Right forelimb (tissue), 1 donor: Measurements from ENCODE around the gene ITGAE.
"Not testable (repeated sequence)": the region's sequence is repeated elsewhere in the genome, so short reads cannot be mapped to it uniquely, and the experiment has no call there.

Experiments used
- DNase-seq: peaks from one replicate; pipeline ENCODE4 v3.0.0-alpha.2; 2018

The ITGAE gene

DNA sequence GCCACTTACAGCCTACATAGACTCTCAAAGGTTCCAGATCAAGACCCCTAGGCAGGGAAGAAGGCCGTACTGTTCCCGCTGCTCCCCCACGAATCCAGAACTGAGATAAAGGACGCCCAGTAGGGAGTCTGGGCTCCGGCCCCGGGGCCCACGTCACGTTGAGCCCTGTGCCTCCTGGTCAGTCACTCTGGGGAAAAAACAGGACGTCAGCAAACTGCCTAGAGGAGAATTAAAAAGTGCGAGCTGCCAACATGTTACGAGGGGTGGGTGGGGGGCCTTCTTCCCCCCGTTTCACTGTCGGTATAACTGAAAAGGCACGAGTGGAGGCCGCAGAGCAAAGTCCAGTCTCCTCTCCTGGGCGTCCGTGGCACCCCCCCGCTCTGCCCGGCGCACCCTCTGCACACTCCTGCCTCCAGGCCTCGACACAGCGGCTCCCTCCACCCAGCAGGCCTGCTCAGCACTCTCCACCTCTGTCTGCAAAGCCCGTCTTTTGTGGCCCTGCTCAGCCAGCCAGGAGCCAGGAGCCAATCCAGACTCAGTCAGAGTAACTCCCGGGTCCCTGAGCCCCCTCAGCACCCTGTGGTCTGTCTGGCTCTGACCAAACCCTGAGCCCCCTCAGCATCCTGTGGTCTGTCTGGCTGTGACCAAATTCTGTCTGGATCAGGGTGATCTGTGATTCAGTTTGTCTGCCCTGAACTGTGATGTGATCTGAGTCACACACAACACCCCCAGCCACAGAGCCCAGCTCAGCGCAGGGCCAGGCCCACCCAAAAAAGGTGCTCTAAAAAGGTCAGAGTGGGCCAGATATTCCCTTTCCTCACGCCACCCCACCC is 6.2 kb downstream of the ITGAE start:
- no peak for DNase-seq

DNA sequence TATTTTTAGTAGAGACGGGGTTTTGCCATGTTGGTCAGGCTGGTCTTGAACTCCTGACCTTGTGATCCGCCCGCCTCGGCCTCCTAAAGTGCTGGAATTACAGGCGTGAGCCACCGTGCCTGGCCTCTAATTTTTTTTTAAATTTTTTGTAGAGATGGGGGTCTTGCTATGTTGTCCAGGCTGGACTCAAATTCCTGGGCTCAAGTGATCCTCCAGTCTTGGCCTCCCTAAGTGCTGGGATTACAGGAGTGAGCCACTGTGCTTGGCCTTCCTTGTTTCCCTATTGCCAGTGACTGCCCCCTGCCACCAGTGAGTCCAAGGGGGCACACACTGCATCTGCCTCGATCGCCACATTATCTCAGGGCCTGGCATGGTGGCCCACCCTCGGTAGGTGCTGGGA is 6.8 kb downstream of the ITGAE start:
- DNase-seq, result not testable (repeated sequence)

DNA sequence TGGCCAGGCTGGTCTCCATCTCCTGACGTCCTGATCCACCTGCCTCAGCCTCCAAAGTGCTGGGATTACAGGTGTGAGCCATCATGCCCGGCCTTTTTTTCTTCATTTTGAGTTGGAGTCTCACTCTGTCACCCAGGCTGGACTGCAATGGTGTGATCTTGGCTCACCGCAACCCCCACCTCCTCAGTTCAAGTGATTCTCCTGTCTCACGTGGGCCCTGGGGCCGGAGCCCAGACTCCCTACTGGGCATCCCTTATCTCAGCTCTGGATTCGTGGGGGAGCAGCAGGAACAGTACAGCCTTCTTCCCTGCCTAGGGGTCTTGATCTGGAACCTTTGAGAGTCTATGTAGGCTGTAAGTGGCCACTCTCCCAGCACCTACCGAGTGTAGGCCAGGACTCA is 7.7 kb downstream of the ITGAE start:
- not testable (repeated sequence) for DNase-seq

DNA sequence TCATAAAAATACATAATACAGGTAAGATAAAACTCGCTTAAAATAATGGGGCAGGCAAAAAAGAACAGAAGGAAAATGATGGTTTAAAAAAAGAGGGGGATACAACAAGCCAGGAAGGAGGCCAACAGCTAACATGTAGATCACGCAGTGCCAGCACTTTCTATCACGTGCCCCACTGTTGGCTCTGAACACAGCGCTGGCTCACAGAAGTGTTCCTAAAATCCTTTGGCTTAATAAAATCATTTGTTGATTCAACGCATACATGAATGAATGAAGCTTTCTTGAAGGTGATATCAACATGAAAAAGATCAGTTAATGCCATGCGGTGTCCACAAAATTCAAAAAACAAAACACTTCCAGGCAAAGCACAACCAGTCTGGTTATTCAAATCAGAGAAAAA is 8.5 kb downstream of the ITGAE start:
- DNase-seq, result no peak

DNA sequence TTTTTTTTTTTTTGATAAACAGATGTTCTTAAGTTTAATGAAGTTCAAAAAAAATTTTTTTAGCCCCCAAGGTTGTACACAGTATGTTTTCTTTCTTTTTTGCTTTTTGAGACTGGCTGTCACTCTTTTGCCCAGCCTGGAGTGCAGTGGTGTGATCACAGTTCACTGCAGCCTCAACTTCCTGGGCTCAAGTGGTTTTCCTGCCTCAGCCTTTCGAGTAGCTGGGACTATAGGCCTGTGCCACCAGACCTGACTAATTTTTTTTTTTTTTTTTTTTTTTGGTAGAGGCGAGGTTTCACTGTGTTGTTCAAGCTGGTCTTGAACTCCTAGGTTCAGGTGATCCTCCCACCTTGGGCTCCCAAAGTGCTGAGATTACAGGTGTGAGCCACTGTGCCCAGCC is 12.8 kb downstream of the ITGAE start:
- DNase-seq, result no peak

DNA sequence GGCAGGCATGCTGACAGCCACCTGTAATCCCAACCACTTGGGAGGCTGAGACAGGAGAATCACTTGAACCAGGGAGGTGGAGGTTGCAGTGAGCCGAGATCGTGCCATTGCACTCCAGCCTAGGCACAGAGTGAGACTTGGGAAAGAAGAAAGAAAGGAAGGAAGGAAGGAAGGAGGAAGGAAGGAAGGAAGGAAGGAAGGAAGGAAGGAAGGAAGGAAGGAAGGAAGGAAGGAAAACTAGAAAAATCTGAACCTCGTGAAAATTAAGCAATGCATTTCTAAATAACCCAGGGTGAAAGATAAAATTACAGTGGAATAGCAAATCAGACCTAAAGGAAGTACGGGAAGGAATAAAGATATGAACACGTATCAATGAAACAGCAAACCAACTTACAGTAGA is 15.7 kb downstream of the ITGAE start:
- not testable (repeated sequence) for DNase-seq

DNA sequence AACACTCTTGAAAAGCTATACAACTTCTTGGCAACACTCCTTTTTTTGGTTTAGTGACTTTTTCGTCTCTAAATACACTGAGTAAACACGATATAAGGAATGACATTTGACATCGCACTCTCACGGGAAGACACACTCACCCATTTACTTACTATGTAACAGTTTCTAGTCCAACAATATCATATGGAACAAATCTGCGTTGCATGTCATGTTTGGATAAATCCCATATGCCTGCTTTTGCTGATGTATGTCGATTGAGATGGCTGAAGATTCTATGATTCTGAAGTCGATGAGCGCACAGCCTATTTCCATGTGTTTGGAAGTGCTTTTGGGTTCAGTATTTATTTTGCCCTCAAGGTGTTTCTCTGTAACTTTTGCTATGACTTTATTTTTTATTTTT is 18.2 kb downstream of the ITGAE start:
- no peak for DNase-seq

DNA sequence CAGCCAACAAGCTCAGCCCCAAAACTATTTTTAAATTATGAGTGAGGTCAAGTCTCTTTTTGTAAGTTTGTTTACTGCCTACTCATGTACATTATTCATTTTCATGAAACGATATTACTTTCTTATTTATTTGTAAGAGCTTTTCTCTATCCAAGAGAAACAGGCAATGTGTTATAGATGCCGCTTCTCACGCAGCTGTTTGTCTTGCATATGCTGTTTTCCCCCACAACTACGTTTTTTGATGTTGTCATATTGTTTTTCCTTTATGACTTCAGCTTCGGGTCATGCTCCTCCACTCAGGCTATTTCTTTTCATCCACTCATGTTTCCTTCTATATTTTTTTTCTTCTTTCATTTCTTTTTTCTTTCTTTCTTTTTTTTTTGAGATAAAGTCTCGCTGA is 20.0 kb downstream of the ITGAE start:
- no peak for DNase-seq

DNA sequence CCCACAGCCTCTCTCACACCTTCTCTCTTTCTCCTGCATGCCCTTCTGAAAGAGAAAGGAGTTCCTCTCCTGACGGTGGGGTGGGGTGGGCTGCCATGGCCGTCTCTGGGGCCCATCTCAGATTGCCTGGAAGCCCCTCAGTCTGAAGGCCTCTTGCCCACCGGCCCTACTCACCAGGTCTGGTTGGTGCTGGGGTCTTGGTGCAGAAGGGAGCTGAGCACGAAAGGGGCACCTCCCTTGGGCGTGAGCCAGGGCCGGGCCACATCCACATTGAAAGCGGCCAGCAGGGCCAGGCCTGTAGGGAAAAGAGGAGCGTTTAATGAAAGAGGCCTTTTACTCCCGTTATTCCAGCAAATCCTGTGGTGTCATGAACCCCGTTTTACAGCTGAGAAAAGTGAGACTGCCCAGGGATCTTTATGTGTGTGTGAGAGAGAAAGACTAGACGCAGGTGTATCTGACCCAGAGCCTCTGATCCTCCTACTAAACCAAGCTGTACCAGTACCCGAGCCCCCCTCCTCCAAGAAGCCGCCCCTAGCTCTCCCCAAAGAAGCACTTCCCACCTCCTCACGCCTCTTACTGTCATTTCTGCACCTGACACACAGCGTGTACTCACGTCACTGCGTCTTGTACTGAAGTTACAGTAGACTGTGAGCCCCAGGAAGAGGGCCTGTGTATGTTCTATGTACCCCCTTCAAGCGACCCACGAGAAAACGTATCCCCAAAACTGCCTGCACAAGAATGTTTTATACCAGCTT is 23.4 kb downstream of the ITGAE start:
- no peak for DNase-seq

DNA sequence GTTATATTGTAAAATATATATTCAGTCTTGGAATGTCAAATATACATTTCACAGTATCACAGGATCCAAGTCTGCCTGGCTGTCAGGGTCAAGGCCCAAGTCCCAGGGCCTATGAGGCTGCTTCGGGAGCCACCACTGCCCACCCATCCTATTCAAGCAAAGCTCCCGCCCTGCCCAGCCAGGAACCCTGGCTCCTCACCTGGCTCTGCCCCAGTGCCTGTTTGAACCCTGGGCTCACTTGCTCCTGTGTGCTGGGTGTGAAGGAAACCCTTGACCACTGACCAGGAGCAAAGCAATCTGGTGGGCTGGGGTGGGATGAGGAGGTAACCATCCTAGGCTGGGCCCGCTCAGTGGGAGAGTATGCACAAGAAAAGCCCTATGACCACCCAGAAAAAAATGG is 27.0 kb downstream of the ITGAE start:
- DNase-seq, result no peak

DNA sequence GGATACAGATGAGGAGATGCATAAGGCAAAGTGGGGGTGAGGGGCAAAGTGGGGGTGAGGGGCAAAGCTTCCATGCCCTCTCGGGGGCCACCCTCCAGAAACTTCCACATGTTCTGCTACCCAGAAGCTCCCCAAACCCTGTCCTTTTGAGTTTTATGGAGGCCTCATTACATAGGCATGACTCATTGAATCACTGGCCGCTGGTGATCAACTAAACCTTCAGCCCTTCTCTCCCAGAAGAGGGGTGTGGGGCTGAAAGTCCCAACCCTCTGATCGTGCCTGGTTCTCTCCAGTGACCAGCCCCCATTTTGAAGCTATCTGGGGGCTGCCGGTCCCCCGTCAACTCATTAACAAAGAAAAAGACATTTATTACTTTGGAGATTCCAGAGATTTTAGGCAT is 27.5 kb downstream of the ITGAE start:
- DNase-seq, result no peak

DNA sequence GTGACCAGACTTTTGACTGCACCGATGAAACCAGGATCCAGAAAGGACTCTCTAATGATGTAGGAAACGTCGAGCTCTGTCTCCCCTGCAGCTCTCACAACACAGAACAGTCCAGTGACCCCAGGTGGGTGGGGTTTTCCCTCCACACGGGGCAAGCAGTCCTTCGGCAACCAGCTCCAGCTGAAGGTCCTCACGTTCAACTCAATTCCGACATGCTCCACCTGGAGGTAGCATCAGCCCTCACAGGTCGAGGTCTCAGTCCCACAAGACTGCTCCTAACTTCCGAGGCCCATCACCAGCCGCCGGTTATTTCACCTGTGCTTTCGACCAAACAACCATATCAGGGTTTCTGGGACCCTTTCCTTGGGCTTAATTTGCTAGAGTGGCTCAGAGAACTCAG is 28.2 kb downstream of the ITGAE start:
- no peak for DNase-seq

DNA sequence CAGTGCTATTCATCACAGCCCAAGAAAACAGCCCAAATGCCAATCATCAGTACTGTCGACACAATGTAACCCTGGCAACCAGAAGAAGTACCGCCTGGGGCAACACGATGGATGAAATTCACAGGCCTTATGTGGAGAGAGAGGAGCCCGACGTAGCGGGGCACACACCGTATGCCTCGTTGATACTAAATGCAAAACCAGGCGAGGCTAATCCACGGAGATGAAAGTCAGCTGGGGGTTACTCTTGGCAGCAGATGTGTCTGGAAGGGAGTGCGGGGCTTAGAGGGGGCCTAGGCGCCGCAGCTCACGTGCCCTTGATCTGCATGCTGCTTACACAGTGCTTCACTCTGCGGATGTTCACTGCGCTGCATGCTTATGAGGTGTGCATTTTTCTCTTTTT is 29.8 kb downstream of the ITGAE start:
- DNase-seq, result no peak

DNA sequence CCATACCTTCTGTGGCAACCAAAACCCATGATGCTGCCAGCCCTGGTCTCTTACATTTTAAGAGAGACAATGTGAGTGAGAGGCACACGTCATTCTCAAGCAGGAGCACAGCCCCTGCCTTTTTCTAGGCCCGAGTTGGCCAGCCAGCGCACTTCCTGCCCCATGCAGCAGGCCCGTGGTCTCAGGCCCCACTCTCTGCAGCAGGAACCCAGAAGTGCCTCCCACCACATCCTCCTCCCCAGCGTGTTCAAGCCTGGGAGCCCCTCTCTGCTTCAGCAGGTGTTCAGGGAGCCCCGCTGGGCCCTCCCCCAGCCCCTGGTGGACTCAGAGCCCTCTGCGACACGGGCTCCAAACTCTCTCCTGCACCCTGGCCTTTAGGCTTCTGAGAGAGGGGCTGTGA is 30.5 kb downstream of the ITGAE start:
- DNase-seq, result no peak

DNA sequence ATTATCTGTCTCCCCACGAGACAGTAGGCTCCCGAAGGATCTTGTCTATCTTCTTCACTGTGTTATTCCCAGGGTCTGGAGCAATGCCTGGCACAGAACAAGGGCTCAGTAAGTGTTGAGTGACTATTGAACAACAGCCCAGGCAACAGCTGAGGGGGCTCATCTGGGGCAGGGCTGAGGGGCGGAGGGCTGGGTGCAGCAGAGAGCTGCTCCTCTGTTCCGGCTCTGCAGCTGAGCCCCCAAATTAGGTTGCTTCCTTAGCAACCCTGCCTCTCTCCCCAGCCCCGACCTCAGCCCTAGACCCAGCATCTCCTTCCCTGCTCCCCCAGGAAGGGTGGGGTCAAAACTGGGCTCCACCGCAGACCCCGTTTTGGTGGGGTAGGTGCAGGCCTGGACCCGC is 32.2 kb downstream of the ITGAE start:
- no peak for DNase-seq

DNA sequence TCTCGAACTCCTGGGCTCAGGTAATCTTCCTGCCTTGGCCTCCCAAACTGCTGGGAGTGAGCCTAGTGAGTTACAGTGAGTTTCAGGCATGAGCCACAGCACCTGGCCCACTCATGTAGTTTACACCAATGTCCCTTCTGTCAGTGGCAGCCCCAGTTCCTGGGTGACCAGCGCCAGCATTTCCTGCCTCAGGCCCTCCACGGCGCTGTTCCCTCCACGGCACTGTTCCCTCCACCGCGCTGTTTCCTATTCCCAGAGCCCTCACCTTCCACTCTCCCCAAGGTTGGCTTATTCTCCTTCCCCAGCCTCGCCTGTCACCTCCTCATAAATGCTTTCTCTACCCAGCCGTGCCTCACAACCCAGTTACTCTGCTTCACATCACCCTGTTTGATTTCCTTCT is 32.6 kb downstream of the ITGAE start:
- DNase-seq, result no peak

DNA sequence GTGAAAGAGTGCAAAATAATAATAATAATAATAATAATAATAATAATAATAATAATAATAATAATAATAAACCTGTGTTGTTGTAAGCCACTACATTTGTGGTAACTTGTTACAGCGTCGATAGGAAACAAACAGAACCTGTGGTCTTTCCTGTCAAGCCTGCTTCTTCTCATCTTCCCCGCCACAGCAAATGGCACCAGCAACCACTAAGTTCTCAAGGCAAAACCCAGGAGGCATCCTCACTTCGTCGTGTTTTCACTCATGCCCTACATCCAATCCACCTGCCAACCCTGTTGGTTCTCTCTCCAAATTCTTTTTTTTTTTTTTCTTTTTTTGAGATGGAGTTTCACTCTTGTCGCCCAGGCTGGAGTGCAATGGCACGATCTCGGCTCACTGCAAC is 34.2 kb downstream of the ITGAE start:
- no peak for DNase-seq

DNA sequence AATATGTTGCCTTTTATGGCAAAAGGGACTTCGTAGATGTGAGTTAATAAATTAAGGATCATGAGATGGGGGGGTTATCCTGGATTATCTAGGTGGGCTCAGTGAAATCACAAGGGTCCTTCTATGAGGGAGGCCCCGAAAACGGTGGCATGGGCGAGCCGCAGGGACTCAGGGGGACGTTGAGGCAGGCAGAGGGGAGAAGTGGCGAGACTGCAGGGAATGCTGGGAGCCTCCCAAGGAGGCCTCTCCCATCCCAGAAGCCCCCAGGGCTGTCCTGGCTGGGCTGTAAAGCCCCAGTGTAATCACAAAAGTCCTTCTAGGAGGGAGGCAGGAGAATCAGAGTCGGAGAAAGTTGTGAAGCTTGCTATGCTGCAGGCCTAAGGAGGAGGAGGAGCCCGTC is 35.0 kb downstream of the ITGAE start:
- DNase-seq, result no peak

DNA sequence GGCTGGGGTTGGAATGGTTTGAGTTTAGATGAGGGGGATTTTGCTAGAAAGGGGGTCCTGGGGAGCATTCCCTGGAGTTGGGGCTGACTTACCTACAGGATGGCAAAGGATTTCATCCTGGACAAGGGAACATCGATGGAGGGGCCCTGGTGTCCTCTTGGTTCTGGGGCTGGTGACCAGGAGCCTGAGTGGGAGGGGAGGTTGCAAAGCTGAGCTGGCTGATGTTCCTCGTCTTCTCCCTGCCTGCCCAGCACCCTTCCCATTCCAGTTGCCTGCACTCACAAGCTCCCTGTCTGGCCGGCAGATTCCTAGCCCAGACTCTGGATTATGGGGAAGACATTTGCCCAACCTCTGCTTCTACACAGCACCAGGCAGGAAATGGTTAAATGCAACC is 37.2 kb downstream of the ITGAE start:
- DNase-seq, result no peak

DNA sequence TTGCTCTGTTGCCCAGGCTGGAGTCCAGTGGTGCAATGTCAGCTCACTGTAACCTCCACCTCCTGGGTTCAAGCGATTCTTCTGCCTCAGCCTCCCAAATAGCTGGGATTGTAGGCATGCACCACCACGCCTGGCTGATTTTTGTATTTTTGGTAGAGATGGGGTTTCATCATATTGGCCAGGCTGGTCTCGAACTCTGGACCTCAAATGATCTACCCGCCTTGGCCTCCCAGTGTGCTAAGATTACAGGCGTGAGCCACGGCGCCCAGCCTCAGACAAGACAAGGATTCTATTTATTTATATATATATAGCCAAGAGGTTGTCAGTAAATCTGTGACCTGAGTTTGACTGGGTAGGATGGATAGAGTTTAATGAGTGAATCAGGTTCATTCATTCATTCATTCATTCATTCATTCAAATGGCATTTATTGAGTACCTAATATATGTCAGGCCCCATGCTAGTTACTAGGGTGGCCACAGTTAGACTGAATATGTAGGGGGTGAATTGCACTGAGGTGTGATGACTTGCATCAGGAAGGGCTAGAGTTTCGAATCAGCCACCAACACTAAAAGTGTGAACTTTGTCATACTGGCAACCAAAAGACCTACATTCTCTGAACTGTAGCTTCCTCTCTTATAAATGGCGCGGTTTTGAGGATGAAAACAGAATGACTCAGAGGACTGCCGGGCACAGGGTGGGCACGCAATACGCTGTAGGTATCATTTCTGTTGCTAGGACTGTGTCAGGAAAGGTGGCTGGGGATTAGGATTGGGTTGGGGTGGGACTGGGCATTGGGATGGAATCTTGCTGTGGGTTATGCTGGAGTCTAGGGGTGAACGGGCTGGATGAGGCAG is 37.8 kb downstream of the ITGAE start:
- no peak for DNase-seq

DNA sequence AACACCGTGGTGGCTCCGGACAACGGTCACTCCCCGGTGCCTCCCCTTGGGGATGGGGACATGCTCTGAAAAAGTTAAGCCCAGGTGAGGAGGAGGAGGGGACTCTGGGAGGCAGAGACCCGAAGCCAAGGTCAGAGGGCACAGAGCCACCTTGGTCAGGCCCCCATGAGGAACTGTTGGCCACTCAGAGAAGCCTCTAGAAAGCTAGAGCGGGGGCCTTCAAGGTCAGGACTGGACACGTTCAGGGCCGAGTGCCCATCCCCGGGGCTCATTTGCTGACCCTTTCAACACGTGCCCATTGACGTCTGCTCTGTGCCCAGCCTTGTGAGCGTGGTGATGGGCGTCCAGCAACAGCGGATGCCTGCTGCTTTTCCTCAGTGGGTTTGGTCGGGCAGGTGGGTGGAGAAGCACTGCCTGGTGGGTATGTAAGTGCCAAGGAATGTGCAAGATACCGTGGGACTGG is 39.0 kb downstream of the ITGAE start:
- no peak for DNase-seq

DNA sequence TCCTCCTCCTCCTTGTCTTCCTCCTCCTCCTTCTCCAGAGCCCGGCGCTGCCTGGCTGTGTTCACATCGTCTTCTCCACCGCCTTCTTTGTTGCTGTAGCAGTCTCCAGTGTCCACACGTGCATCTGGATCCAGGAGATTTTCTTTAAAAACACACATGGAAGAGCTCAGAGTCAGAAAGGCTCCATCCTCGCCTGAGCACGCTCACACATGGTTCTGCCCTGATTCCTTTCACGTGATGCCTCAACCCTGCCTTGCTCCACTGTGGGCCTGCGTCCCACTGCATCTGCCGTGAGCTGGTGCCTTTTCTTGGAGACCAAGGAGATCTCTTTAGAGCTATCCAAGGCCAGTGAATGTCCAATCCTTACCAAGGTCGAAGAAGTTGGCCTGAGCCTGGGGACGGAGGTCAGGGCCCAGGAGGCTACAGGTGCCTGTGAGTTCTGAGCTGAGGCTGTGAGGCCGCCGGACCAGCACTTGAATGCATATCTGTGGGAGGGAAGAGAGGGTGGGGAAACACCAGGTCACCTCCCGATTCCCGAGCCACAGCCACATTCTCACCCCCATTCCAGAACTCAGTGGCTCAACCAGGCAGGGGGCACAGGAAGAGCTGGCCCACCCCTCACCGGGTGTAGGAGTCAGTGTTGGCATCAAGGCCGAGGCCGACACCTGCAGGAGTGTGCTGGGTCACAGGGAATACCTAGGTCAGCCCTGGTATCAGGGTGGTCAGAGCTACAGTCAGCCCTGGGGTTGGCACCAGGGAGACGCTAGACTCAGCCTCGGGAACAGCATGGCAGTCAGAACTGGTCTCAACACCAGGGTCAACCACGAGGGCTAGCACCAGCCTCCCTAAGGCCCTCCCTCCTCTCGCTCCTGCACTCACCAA is 39.7 kb downstream of the ITGAE start:
- DNase-seq, result no peak
